Activated B cell treated with CpG ODN at 0.5 μM for 24 hours (primary cell): ENCODE measurements around the gene VPS37B. TPM values are rescaled to one million over a fixed set of nuclear protein-coding genes. Genes with fewer than 3 reads are reported as not detected.
"Not testable (repeated sequence)": the region's sequence is repeated elsewhere in the genome, so short reads cannot be mapped to it uniquely, and the experiment has no call there.

Experiments
- ATAC-seq: fragments of 200-7000 bp; cut with Tn5 transposase; one replicate; pipeline ENCODE4 v1.10.0; 2021; ENCODE audit warnings: low read depth, mild to moderate bottlenecking, moderate library complexity
- CTCF ChIA-PET: fragments of 350-600 bp; sonication (Branson Sonifier 250); formaldehyde crosslinking; loops from one replicate; lab custom pipeline; 2021; ENCODE audit warnings: antibody characterized with exemption; lab: Charles Lee
- POLR2A ChIA-PET: fragments of 350-600 bp; sonication (Branson Sonifier 250); formaldehyde crosslinking; loops from one replicate; lab custom pipeline; 2021; ENCODE audit warnings: antibody characterized with exemption; lab: Charles Lee
- DNase-seq: peaks from one replicate; pipeline ENCODE4 v3.0.0; 2022
- H3K27ac Mint-ChIP-seq: one replicate; pipeline ENCODE4 v1.8.0; 2020; ENCODE audit warnings: mixed read lengths
- H3K27me3 Mint-ChIP-seq: one replicate; pipeline ENCODE4 v1.8.0; 2021; ENCODE audit warnings: mixed read lengths
- H3K36me3 Mint-ChIP-seq: one replicate; pipeline ENCODE4 v1.8.0; 2021; ENCODE audit warnings: low read depth, mixed read lengths
- H3K4me1 Mint-ChIP-seq: one replicate; pipeline ENCODE4 v1.8.0; 2021; ENCODE audit warnings: mixed read lengths
- H3K4me3 Mint-ChIP-seq: one replicate; pipeline ENCODE4 v1.8.0; 2020; ENCODE audit warnings: mild to moderate bottlenecking, mixed read lengths
- H3K9me3 Mint-ChIP-seq: one replicate; pipeline ENCODE4 v1.8.0; 2020; ENCODE audit warnings: mixed read lengths
- intact Hi-C: fragments of 100-400 bp; cut with micrococcal nuclease; formaldehyde crosslinking; loops from one replicate; pipeline ENCODE4 v1.15.1; 2024
- total RNA-seq: library from RNA; stranded (reverse); gene quantifications from 2 replicates; pipeline ENCODE4 v1.2.3, GENCODE V29; 2022
- TF ChIP-seq, protein P1 (sequence below): fragments of 200-600 bp; IDR thresholded peaks from one replicate; pipeline ENCODE4 v1.8.0; 2022; ENCODE audit warnings: antibody characterized with exemption, mild to moderate bottlenecking

Gene VPS37B
- total RNA-seq, 1 donor from 2014 or later, result 54.1 TPM

DNA sequence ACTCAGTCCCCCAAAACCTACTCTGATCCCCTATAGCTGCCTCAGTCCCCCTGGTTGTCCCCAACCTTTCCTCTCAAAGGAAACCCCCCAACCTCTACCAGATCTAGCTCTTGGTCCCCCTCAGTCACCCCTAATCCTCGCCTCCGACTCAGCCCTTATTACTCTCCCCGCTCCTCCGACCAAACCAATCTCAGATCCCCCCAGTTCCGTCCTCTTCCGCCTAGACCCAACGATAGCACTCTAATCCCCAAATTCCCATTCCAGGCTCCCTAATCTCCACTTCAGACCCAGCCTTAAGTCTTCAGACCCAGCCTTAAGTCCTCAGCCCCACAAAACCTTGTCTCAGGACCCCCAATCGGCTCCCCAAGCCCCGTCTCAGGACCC lies 612 bp downstream of the VPS37B start:
- Mint-ChIP-seq H3K27ac (peak overlapping the region; percentile 92), H3K36me3 (peaks cover 27% of the 10 kb centered on the region), H3K4me1 (peaks cover 96% of the 10 kb centered on the region), H3K27me3 (no peaks in the 10 kb centered on the region), H3K9me3 (no peaks in the 10 kb centered on the region), H3K4me3 (peak overlapping the region; percentile 97)
- CTCF ChIA-PET, result interaction anchor here (1.1 to 2.2 kb wide), 3 partner anchors 12 to 35 kb away, joined by 3 to 9 read pairs (median 3); no protein-coding TSS in a partner anchor
- ATAC-seq (no peak), DNase-seq (no peak)
- intact Hi-C loops, result loop anchor here (1.0 to 10.0 kb wide), 5 partner anchors 8 to 491 kb away; no protein-coding TSS in a partner anchor
- POLR2A ChIA-PET, result interaction anchor here (0.8 to 6.7 kb wide), 8 partner anchors 9 to 59 kb away, joined by 3 to 47 read pairs (median 4); no protein-coding TSS in a partner anchor
- TF ChIP-seq, protein P1, sequence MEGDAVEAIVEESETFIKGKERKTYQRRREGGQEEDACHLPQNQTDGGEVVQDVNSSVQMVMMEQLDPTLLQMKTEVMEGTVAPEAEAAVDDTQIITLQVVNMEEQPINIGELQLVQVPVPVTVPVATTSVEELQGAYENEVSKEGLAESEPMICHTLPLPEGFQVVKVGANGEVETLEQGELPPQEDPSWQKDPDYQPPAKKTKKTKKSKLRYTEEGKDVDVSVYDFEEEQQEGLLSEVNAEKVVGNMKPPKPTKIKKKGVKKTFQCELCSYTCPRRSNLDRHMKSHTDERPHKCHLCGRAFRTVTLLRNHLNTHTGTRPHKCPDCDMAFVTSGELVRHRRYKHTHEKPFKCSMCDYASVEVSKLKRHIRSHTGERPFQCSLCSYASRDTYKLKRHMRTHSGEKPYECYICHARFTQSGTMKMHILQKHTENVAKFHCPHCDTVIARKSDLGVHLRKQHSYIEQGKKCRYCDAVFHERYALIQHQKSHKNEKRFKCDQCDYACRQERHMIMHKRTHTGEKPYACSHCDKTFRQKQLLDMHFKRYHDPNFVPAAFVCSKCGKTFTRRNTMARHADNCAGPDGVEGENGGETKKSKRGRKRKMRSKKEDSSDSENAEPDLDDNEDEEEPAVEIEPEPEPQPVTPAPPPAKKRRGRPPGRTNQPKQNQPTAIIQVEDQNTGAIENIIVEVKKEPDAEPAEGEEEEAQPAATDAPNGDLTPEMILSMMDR, result no peak

DNA sequence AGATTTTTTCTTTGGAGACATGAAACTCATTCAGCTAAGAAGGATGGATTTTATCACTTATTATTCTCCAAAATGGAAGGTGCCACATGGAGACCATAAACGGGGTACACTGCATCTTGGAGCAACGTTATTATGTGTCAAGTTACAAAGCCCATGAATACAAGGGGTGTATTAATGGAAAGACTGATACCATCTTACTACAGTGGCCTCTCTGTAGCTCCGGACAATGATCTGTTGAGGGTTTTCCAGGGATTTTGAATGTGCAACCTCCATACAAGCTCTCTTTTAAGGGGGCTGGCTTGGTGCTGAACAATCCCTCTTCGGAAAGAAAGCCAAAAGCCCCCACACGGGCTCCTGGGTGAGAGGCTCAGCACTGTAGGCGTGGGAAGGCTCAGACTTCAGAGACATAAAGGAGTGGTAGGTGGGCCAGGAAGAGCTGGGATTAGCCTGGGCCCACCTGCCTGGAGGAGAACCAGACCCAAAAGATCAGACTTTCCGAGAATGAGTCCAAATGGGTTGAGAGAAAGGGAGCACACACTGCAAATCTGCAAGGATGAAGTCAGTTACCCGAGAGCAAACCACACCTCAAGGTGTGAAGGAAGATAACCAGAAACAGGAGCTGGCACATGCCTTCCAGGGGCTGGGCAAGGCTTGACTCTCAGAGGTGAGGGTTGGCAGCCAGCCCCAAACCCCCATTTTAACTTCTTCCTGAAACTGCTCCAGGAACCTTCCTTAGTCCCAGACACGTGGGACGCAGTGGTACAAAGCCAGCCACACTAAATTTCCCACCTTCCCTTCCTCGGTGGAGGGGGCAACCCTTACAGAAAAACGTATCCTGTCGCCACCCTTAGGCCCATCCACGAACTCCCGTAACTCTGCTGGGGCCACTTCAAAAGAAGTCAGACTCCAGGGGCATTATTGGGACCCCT lies 1.5 kb downstream of the VPS37B start:
- peaks cover 96% of the 10 kb centered on the region for H3K4me1 Mint-ChIP-seq
- no peaks in the 10 kb centered on the region for H3K9me3 Mint-ChIP-seq
- DNase-seq, result no peak
- CTCF ChIA-PET, result interaction anchor here (0.8 to 2.2 kb wide), 3 partner anchors 13 to 100 kb away, joined by 3 to 9 read pairs (median 6); no protein-coding TSS in a partner anchor
- peak overlapping the region; percentile 97 for H3K4me3 Mint-ChIP-seq
- no peak for ATAC-seq
- no peaks in the 10 kb centered on the region for H3K27me3 Mint-ChIP-seq
- POLR2A ChIA-PET, result interaction anchor here (0.5 to 6.7 kb wide), 17 partner anchors 9 to 639 kb away, joined by 3 to 47 read pairs (median 4); partner anchors contain the start of gene RILPL1
- peak overlapping the region; percentile 92 for H3K27ac Mint-ChIP-seq
- intact Hi-C loops, result loop anchor here (1.0 to 10.0 kb wide), 5 partner anchors 7 to 490 kb away; no protein-coding TSS in a partner anchor
- TF ChIP-seq, protein P1, result no peak
- peaks cover 27% of the 10 kb centered on the region for H3K36me3 Mint-ChIP-seq

DNA sequence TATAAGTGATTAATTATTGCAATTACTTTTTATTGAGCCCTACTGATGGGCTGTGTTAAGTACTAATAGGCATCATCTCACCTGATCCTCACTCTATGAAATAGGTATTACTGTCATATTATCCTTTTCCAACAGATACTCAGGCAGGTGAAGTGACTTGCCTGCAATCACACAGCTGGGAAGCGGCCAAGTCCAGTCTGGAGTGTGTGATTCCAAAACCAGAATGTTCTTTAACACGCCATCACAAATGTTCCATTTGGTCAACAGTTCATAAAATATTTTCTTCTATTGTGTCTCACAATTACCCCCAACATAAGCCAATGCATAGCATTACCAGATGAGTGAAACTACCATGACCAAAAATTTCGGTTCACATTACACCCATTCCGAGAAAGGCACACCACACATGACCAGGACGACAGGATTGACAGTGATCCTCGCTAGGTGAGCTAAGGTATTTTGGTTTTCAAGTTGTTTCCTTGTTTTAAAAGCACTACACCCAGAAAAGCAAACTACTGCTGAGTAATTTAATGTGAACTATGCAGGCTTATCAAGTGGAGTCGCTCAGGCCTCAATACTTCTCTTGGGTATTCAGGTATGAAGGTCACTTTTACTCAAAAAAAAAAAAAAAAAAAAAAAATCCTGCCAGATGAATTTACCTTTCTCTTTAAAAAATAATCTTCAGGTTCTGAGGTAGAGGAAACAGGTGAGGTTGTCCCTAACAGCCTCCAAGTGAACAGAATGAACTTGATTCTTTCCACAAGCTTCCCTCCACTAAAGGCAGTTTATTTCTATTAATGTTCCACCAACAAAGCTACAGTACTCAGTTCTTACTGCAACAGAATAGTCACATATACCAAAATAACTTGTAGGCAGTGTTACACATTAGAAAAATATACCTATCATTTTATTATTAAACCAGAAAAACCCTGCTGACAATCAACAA lies 2.4 kb downstream of the VPS37B start:
- peaks cover 27% of the 10 kb centered on the region for H3K36me3 Mint-ChIP-seq
- intact Hi-C loops, result loop anchor here (2.0 to 10.0 kb wide), 2 partner anchors 13 to 489 kb away; no protein-coding TSS in a partner anchor
- DNase-seq, result no peak
- POLR2A ChIA-PET, result interaction anchor here (0.5 to 6.7 kb wide), 11 partner anchors 8 to 640 kb away, joined by 3 to 47 read pairs (median 4); partner anchors contain the start of gene RILPL1
- TF ChIP-seq, protein P1, result no peak
- peak overlapping the region; percentile 97 for H3K4me3 Mint-ChIP-seq
- CTCF ChIA-PET, result interaction anchor here (0.7 to 2.2 kb wide), 3 partner anchors 12 to 345 kb away, joined by 4 to 9 read pairs (median 6); no protein-coding TSS in a partner anchor
- H3K27me3 Mint-ChIP-seq, result no peaks in the 10 kb centered on the region
- H3K4me1 Mint-ChIP-seq, result peaks cover 96% of the 10 kb centered on the region
- peak overlapping the region; percentile 66 for H3K27ac Mint-ChIP-seq
- no peaks in the 10 kb centered on the region for H3K9me3 Mint-ChIP-seq
- ATAC-seq, result no peak

DNA sequence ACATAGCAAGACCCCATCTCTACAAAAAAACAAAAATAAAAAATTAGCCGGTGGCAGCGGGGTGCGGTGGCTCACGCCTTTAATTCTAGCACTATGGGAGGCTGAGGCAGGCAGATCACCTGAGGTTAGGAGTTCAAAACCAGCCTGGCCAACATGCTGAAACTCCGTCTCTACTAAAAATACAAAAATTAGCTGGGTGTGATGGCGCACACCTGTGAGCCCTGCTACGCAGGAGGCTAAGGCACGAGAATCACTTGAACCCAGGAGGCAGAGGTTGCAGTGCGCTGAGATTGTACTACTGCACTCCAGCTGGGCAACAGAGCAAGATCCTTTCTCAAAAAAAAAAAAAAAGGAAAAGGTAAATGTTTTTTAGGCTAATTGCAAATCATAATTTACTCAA lies 3.2 kb downstream of the VPS37B start:
- peak overlapping the region; percentile 48 for H3K4me3 Mint-ChIP-seq
- H3K27ac Mint-ChIP-seq, result peak overlapping the region; percentile 65
- H3K27me3 Mint-ChIP-seq, ATAC-seq, DNase-seq, H3K9me3 Mint-ChIP-seq: not testable (repeated sequence)
- ChIA-PET CTCF (interaction anchor here (6.1 kb wide), 1 partner anchor 60 kb away, joined by 25 read pairs; no protein-coding TSS in a partner anchor), POLR2A (interaction anchor here (0.5 to 6.7 kb wide), 3 partner anchors 10 to 111 kb away, joined by 3 to 47 read pairs (median 5); no protein-coding TSS in a partner anchor)
- H3K4me1 Mint-ChIP-seq, result peaks cover 96% of the 10 kb centered on the region
- intact Hi-C loops, result loop anchor here (10.0 kb wide), 1 partner anchor 488 kb away; no protein-coding TSS in a partner anchor
- H3K36me3 Mint-ChIP-seq, result peaks cover 27% of the 10 kb centered on the region
